Measurements from ENCODE around the gene ABCA13. TPM values are rescaled to one million over a fixed set of nuclear protein-coding genes. Genes with fewer than 3 reads are reported as not detected.

Gene ABCA13
- total RNA-seq, 1 donor from 2014 or later, result not detected

- Histone ChIP-seq H3K79me2 (ENCODE audit: low read depth) (no peaks in the 10 kb centered on the region), H3K27ac (no peak overlapping the region), H3K36me3 (no peaks in the 10 kb centered on the region), H4K20me1 (ENCODE audit: low read depth) (no peaks in the 10 kb centered on the region), H3K9me3 (ENCODE audit: low read depth) (no peaks in the 10 kb centered on the region), H3K4me3 (no peak overlapping the region), H3F3A (ENCODE audit: low read depth) (no peaks in the 10 kb centered on the region), H3K4me2 (no peak overlapping the region), H2AFZ (replicated peaks) (no peak overlapping the region), H3K27me3 (no peaks in the 10 kb centered on the region), H3K4me1 (no peaks in the 10 kb centered on the region), H3K9ac (no peak overlapping the region)
- Mint-ChIP-seq H3K4me3 (no peak overlapping the region), H3K27ac (no peak overlapping the region), H3K9me3 (peaks cover 3% of the 10 kb centered on the region), H3K4me1 (no peaks in the 10 kb centered on the region), H3K36me3 (no peaks in the 10 kb centered on the region), H3K27me3 (ENCODE audit: insufficient read depth, low read depth) (peaks cover 8% of the 10 kb centered on the region)
- DNase-seq (ENCODE audit: low spot score), result no peak
- TF ChIP-seq EZH2 (IDR thresholded peaks at IDR 0.05), result no peak
- no peak for TF ChIP-seq EZH2phosphoT487 (IDR thresholded peaks at IDR 0.05)
- TF ChIP-seq CTCF (IDR thresholded peaks at IDR 0.05), result no peak
Observed at GRCh38 chr7:48446721-48447120, 275.5 kb downstream of the ABCA13 start.

GRCh38 chr7:48452218-48452617, 281.0 kb downstream of the ABCA13 start:
- Histone ChIP-seq H4K20me1 (ENCODE audit: low read depth) (no peaks in the 10 kb centered on the region), H3K27ac (no peak overlapping the region), H3K79me2 (ENCODE audit: low read depth) (no peaks in the 10 kb centered on the region), H3K9ac (no peak overlapping the region), H3K4me2 (no peak overlapping the region), H3K9me3 (ENCODE audit: low read depth) (no peaks in the 10 kb centered on the region), H3K4me3 (no peak overlapping the region), H3F3A (ENCODE audit: low read depth) (no peaks in the 10 kb centered on the region), H2AFZ (replicated peaks) (no peak overlapping the region), H3K4me1 (no peaks in the 10 kb centered on the region), H3K36me3 (no peaks in the 10 kb centered on the region), H3K27me3 (no peaks in the 10 kb centered on the region)
- no peaks in the 10 kb centered on the region for H3K4me1 Mint-ChIP-seq
- no peak overlapping the region for H3K27ac Mint-ChIP-seq
- TF ChIP-seq EZH2 (IDR thresholded peaks at IDR 0.05) (no peak), CTCF (IDR thresholded peaks at IDR 0.05) (no peak), EZH2phosphoT487 (IDR thresholded peaks at IDR 0.05) (no peak)
- peaks cover 2% of the 10 kb centered on the region for H3K27me3 Mint-ChIP-seq (ENCODE audit: insufficient read depth, low read depth)
- no peak overlapping the region for H3K4me3 Mint-ChIP-seq
- DNase-seq (ENCODE audit: low spot score), result no peak
- H3K9me3 Mint-ChIP-seq, result no peaks in the 10 kb centered on the region
- no peaks in the 10 kb centered on the region for H3K36me3 Mint-ChIP-seq

GRCh38 chr7:48454750-48455192, 283.5 kb downstream of the ABCA13 start:
- Mint-ChIP-seq H3K27ac (no peak overlapping the region), H3K9me3 (no peaks in the 10 kb centered on the region), H3K4me1 (peaks cover 3% of the 10 kb centered on the region), H3K4me3 (no peak overlapping the region), H3K27me3 (ENCODE audit: insufficient read depth, low read depth) (peaks cover 2% of the 10 kb centered on the region), H3K36me3 (no peaks in the 10 kb centered on the region)
- no peak overlapping the region for H3K9ac ChIP-seq
- TF ChIP-seq EZH2 (IDR thresholded peaks at IDR 0.05) (no peak), CTCF (IDR thresholded peaks at IDR 0.05) (no peak), EZH2phosphoT487 (IDR thresholded peaks at IDR 0.05) (no peak)
- H3K27ac ChIP-seq, result no peak overlapping the region
- no peaks in the 10 kb centered on the region for H3K36me3 ChIP-seq
- DNase-seq (ENCODE audit: low spot score), result no peak
- no peaks in the 10 kb centered on the region for H3K27me3 ChIP-seq
- no peaks in the 10 kb centered on the region for H4K20me1 ChIP-seq (ENCODE audit: low read depth)
- no peak overlapping the region for H3K4me2 ChIP-seq
- H3K9me3 ChIP-seq (ENCODE audit: low read depth), result no peaks in the 10 kb centered on the region
- H3K4me1 ChIP-seq, result no peaks in the 10 kb centered on the region
- no peak overlapping the region for H2AFZ ChIP-seq (replicated peaks)
- H3F3A ChIP-seq (ENCODE audit: low read depth), result no peaks in the 10 kb centered on the region
- no peak overlapping the region for H3K4me3 ChIP-seq
- no peaks in the 10 kb centered on the region for H3K79me2 ChIP-seq (ENCODE audit: low read depth)

Measured in neural progenitor cell (in vitro differentiated cells).